ENCODE measurements around the gene SCRT2.

- no peak for TF ChIP-seq CTCF (IDR thresholded peaks at IDR 0.05)
- no peak for TF ChIP-seq POLR2AphosphoS5 (IDR thresholded peaks at IDR 0.05)
- TF ChIP-seq POLR2A (IDR thresholded peaks at IDR 0.05), result no peak
Measured at GRCh38 chr20:644692-645317, 30.8 kb downstream of the SCRT2 start.

Data from sigmoid colon (tissue), 4 donors.